Liver (tissue), 9 donors: ENCODE measurements around the gene BMPER. TPM values are rescaled to one million over a fixed set of nuclear protein-coding genes. Genes with fewer than 3 reads are reported as not detected.

Experiments
- DNase-seq: peaks from one replicate; pipeline ENCODE4 v3.0.0-alpha.2; 2017; ENCODE audit warnings: low spot score
- H3K27ac ChIP-seq, 2 donors: one replicate each; pipeline ENCODE4 v1.7.0; 2013; ENCODE audit warnings: inconsistent platforms in 2 of 2, low read length in 2 of 2, control low read depth in 1 of 2, low read depth in 1 of 2, mild to moderate bottlenecking in 1 of 2
- H3K27me3 ChIP-seq, 4 donors: one replicate each; pipeline versions ENCODE4 v1.6.1 to v1.7.0; 2013; ENCODE audit warnings: low read length in 3 of 4, inconsistent platforms in 1 of 4, mild to moderate bottlenecking in 1 of 4, moderate library complexity in 1 of 4; ENCODE audit not compliant: control insufficient read depth in 4 of 4, insufficient read depth in 4 of 4
- H3K36me3 ChIP-seq, 4 donors: one replicate each; pipeline versions ENCODE4 v1.6.1 to v1.7.0; 2013; ENCODE audit warnings: low read length in 3 of 4, mild to moderate bottlenecking in 3 of 4, low read depth in 1 of 4, moderate library complexity in 1 of 4; ENCODE audit not compliant: control insufficient read depth in 4 of 4, insufficient read depth in 3 of 4
- H3K4me1 ChIP-seq, 4 donors: one replicate each; pipeline versions ENCODE4 v1.6.1 to v1.7.0; 2013; ENCODE audit warnings: low read length in 3 of 4, mild to moderate bottlenecking in 3 of 4, moderate library complexity in 1 of 4; ENCODE audit not compliant: control insufficient read depth in 4 of 4, insufficient read depth in 4 of 4
- H3K4me3 ChIP-seq, 3 donors: one replicate each; pipeline versions ENCODE4 v1.6.1 to v1.7.0; 2013; ENCODE audit warnings: low read length in 3 of 3, control low read depth in 1 of 3, low read depth in 1 of 3, mild to moderate bottlenecking in 1 of 3
- H3K9ac ChIP-seq, 2 donors: one replicate each; pipeline ENCODE4 v1.7.0; 2013; ENCODE audit warnings: low read length in 2 of 2, mild to moderate bottlenecking in 2 of 2, moderate library complexity in 2 of 2, control low read depth in 1 of 2, low read depth in 1 of 2
- H3K9me3 ChIP-seq, 4 donors: one replicate each; pipeline versions ENCODE4 v1.6.1 to v1.7.0; 2013; ENCODE audit warnings: low read length in 3 of 4; ENCODE audit not compliant: control insufficient read depth in 4 of 4
- ATF3 ChIP-seq: IDR thresholded peaks from 2 replicates; pipeline ENCODE4 v1.6.1; 2016; ENCODE audit warnings: antibody characterized with exemption
- EGR1 ChIP-seq, 2 donors: IDR thresholded peaks; 2 replicates each; pipeline ENCODE4 v1.6.1; 2016 to 2018; ENCODE audit warnings: antibody characterized with exemption in 2 of 2, low read depth in 2 of 2
- FOXA1 ChIP-seq: IDR thresholded peaks from 2 replicates; pipeline ENCODE4 v1.6.1; 2016; ENCODE audit warnings: antibody characterized with exemption
- GABPA ChIP-seq, 2 donors: IDR thresholded peaks in 1 of 2; conservative IDR thresholded peaks in 1 of 2; 2 replicates each; pipeline ENCODE4 v1.6.1; 2016; ENCODE audit warnings: antibody characterized with exemption in 2 of 2, mild to moderate bottlenecking in 1 of 2, moderate library complexity in 1 of 2
- HNF4A ChIP-seq, 2 donors: conservative IDR thresholded peaks; 2 replicates each; pipeline ENCODE4 v1.6.1; 2016; ENCODE audit warnings: antibody characterized with exemption in 2 of 2, mild to moderate bottlenecking in 2 of 2
- NR2F2 ChIP-seq: IDR thresholded peaks from 2 replicates; pipeline ENCODE4 v1.6.1; 2016; ENCODE audit warnings: antibody characterized with exemption
- RAD21 ChIP-seq, 2 donors: IDR thresholded peaks; 2 replicates each; pipeline ENCODE4 v1.6.1; 2016; ENCODE audit warnings: antibody characterized with exemption in 2 of 2, mild to moderate bottlenecking in 2 of 2
- REST ChIP-seq: IDR thresholded peaks from 2 replicates; pipeline ENCODE4 v1.6.1; 2016; ENCODE audit warnings: antibody characterized with exemption, mild to moderate bottlenecking
- SP1 ChIP-seq: IDR thresholded peaks from 2 replicates; pipeline ENCODE4 v1.6.1; 2018; ENCODE audit warnings: antibody characterized with exemption, mild to moderate bottlenecking
- TAF1 ChIP-seq: conservative IDR thresholded peaks from 2 replicates; pipeline ENCODE4 v1.6.1; 2016; ENCODE audit warnings: antibody characterized with exemption, mild to moderate bottlenecking
- YY1 ChIP-seq: IDR thresholded peaks from 2 replicates; pipeline ENCODE4 v1.6.1; 2016; ENCODE audit warnings: antibody characterized with exemption, mild to moderate bottlenecking
- WGBS: extraction: QIAGEN DNeasy Blood & Tissue Kit; methylation state at CpG from one replicate; pipeline ENCODE4 v1.1.7; 2013; 5-methylcytosine and 5-hydroxymethylcytosine counted together
- polyA plus RNA-seq, 2 donors: library from polyadenylated mRNA; stranded (reverse) in 1 of 2; unstranded in 1 of 2; fragments of 200-250 nt in 1 of 2; fragments of >200 nt in 1 of 2; fragmentation: Nextera tagmentation in 1 of 2; extraction: Ambion mirVana in 1 of 2; gene quantifications; one replicate each; pipeline versions ENCODE4 v1.2.1 to v1.2.3, GENCODE V29; 2013 to 2015
- total RNA-seq, 2 donors: library from RNA; depleted of rRNA; stranded (reverse); fragments of >200 nt; gene quantifications; one replicate each; pipeline ENCODE4 v1.2.3, GENCODE V29; 2014
- TF ChIP-seq, protein P1 (sequence below): IDR thresholded peaks from 2 replicates; pipeline ENCODE4 v1.6.1; 2016; ENCODE audit warnings: antibody characterized with exemption
- TF ChIP-seq, protein P2 (sequence below): IDR thresholded peaks from 2 replicates; pipeline ENCODE4 v1.6.1; 2016; ENCODE audit warnings: antibody characterized with exemption
- donor health status: healthy.
- donor health status: healthy.
- donor health status: healthy.
- donor health status: healthy.
- donor health status: healthy.

The BMPER gene
- total and polyA plus RNA-seq, 4 donors: 4.0 to 8.5 (median 6.2) TPM

GRCh38 chr7:34162677-34163076 is 257.3 kb downstream of the BMPER start:
- Histone ChIP-seq H3K4me1 (peaks cover 0 to 6% (median 1%) of the 10 kb centered on the region in 4 donors), H3K36me3 (no peaks in the 10 kb centered on the region), H3K27me3 (no peaks in the 10 kb centered on the region), H3K27ac (no peak overlapping the region), H3K9me3 (no peaks in the 10 kb centered on the region), H3K4me3 (no peak overlapping the region), H3K9ac (no peak overlapping the region)
- 86% methylated on average over 3 of the region's 3 CpGs for WGBS
- TF ChIP-seq ATF3 (no peak), REST (no peak), NR2F2 (no peak), SP1 (no peak), GABPA (IDR thresholded peaks at IDR 0.05 in 1 of 2, conservative IDR thresholded peaks at IDR 0.05 in 1 of 2) (no peak), YY1 (no peak), RAD21 (IDR thresholded peaks at IDR 0.05) (no peak), TAF1 (no peak), HNF4A (conservative IDR thresholded peaks at IDR 0.05) (no peak)
- TF ChIP-seq, protein P1, sequence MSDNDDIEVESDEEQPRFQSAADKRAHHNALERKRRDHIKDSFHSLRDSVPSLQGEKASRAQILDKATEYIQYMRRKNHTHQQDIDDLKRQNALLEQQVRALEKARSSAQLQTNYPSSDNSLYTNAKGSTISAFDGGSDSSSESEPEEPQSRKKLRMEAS: no peak
- TF ChIP-seq, protein P2, sequence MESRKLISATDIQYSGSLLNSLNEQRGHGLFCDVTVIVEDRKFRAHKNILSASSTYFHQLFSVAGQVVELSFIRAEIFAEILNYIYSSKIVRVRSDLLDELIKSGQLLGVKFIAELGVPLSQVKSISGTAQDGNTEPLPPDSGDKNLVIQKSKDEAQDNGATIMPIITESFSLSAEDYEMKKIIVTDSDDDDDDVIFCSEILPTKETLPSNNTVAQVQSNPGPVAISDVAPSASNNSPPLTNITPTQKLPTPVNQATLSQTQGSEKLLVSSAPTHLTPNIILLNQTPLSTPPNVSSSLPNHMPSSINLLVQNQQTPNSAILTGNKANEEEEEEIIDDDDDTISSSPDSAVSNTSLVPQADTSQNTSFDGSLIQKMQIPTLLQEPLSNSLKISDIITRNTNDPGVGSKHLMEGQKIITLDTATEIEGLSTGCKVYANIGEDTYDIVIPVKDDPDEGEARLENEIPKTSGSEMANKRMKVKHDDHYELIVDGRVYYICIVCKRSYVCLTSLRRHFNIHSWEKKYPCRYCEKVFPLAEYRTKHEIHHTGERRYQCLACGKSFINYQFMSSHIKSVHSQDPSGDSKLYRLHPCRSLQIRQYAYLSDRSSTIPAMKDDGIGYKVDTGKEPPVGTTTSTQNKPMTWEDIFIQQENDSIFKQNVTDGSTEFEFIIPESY: no peak
- DNase-seq: no peak

DNA sequence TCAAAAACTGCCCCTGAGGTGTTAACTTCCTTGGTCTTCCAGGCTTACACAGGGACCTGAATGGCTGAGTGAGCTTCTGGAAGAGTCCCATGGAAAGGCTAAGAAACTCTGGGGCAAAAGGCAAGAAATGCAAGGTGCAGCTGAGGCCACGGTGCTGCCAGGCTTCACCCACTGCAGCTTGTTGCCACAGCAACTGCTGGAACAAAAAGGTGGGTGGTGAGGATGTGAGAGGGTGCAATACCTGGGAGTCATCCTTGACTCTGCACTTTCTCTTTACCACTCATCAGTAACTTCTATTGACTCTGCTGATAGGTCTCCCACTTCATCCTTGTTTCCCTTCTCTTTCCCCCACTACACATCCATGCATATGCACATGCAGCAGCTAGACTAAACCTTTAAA is 258.6 kb downstream of the BMPER start:
- H3K36me3 ChIP-seq: no peaks in the 10 kb centered on the region
- H3K4me3 ChIP-seq: no peak overlapping the region
- H3K27me3 ChIP-seq: no peaks in the 10 kb centered on the region
- WGBS: 84% methylated on average over 1 of the region's 1 CpG
- H3K9me3 ChIP-seq: no peaks in the 10 kb centered on the region
- TF ChIP-seq FOXA1: no peak
- no peak for TF ChIP-seq GABPA (IDR thresholded peaks at IDR 0.05 in 1 of 2, conservative IDR thresholded peaks at IDR 0.05 in 1 of 2)
- TF ChIP-seq YY1: no peak
- TF ChIP-seq, protein P2: no peak
- no peak for TF ChIP-seq ATF3
- TF ChIP-seq EGR1 (IDR thresholded peaks at IDR 0.05; ENCODE audit: low read depth in 2 of 2): no peak
- no peak overlapping the region for H3K27ac ChIP-seq
- no peak for DNase-seq
- no peaks in the 10 kb centered on the region for H3K4me1 ChIP-seq
- H3K9ac ChIP-seq: no peak overlapping the region
